Panc1 (cell line): ENCODE results near the gene PTEN.
"Not testable (repeated sequence)": the region's sequence is repeated elsewhere in the genome, so short reads cannot be mapped to it uniquely, and the experiment has no call there.

ENCODE experiments used
- POLR2AphosphoS5 ChIP-seq: IDR thresholded peaks from 2 replicates; pipeline ENCODE4 v1.6.1; 2012; ENCODE audit warnings: mild to moderate bottlenecking, low read depth, low read length, moderate library complexity
- TCF7L2 ChIP-seq: IDR thresholded peaks from 2 replicates; pipeline ENCODE4 v1.6.1; 2011; ENCODE audit warnings: mild to moderate bottlenecking, low read depth, low read length, inconsistent platforms
- TF ChIP-seq, protein P1 (sequence below): fragments of 450-650 bp; IDR thresholded peaks from 2 replicates; pipeline ENCODE4 v1.5.1; 2017; ENCODE audit warnings: mild to moderate bottlenecking

DNA sequence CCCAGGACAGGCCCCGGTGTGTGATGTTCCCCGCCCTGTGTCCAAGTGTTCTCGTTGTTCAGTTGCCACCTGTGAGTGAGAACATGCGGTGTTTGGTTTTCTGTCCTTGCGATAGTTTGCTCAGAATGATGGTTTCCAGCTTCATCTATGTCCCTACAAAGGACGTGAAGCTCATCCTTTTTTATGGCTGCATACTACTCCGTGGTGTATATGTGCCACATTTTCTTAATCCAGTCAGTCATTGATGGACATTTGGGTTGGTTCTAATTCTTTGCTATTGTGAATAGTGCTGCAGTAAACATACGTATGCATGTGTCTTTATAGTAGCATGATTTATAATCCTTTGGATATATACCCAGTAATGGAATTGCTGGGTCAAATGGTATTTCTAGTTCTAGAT is 34.5 kb downstream of the PTEN start:
- TF ChIP-seq, protein P1, sequence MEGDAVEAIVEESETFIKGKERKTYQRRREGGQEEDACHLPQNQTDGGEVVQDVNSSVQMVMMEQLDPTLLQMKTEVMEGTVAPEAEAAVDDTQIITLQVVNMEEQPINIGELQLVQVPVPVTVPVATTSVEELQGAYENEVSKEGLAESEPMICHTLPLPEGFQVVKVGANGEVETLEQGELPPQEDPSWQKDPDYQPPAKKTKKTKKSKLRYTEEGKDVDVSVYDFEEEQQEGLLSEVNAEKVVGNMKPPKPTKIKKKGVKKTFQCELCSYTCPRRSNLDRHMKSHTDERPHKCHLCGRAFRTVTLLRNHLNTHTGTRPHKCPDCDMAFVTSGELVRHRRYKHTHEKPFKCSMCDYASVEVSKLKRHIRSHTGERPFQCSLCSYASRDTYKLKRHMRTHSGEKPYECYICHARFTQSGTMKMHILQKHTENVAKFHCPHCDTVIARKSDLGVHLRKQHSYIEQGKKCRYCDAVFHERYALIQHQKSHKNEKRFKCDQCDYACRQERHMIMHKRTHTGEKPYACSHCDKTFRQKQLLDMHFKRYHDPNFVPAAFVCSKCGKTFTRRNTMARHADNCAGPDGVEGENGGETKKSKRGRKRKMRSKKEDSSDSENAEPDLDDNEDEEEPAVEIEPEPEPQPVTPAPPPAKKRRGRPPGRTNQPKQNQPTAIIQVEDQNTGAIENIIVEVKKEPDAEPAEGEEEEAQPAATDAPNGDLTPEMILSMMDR, result not testable (repeated sequence)
- not testable (repeated sequence) for TF ChIP-seq POLR2AphosphoS5, TCF7L2
